Activated CD4-positive, CD25-positive, alpha-beta regulatory T cell treated with anti-CD3 and anti-CD28 coated beads, Interleukin-2, amount 50 U/mL, for 16 hours (primary cell): ENCODE measurements around the gene BABAM1.

Experiments
- DNase-seq: peaks from one replicate; pipeline ENCODE4 v3.0.0-alpha.2; 2020; ENCODE audit warnings: low read depth, low spot score

BABAM1 gene

DNA sequence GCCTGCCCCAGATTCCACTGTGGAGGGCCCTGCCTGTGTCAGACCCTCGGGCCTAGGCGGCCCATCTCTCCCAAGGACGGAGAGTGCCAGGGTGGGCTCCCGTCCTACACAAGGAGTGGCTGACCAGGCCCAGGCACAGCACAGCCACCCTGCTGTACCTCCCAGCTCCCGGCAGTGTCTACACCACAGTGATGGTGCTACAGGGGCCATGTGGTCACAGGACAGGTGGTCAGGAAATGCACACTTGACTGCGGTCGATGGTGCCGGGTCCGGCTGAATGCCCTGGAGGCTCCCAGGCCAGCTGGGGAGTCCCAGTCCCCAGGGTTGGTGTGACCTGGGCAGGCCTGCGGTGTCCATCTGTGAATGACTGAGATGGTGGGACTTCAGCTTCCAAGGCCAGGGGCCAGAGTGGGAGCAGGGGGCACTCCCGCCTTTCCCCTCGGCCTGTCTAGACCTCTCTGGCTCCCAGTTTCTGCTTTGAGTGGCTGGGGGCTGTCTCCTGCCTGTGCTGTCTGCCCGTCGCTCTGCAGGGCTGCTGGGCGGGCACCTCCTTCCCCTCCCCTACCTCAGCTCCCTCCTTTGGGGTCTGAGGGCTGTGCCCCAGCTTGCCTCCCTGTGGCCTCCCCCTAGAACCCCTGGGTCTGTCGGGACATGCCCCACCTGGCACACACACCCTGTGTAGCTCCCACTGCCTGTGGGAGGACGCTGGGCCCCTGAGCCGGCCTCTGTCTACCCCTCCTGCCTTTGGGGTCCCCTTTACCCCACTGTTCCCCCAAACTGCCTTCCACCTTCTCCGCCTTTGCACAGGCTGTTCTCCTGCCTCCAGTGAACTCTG is 54.6 kb downstream of the BABAM1 start:
- DNase-seq = no peak

DNA sequence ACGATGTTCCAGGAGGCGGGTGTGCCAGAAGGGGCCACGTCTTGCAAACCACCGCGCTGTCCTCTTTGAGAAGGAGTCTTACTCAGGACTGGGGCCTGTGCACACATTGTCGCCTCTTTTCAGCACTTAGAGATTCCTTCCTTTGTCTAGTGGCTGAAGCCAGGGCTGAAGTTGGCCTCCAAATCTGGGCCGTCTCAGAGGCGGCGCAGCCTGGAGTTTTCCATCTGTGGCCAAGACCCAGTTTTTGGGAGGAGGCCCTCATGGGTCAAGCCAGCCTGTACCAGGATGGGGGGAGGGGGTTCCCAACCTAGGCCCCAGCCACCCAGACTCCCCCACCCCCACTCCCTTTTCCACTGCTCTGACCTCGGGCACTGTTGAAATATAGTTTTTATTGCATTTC is 55.6 kb downstream of the BABAM1 start:
- no peak for DNase-seq

DNA sequence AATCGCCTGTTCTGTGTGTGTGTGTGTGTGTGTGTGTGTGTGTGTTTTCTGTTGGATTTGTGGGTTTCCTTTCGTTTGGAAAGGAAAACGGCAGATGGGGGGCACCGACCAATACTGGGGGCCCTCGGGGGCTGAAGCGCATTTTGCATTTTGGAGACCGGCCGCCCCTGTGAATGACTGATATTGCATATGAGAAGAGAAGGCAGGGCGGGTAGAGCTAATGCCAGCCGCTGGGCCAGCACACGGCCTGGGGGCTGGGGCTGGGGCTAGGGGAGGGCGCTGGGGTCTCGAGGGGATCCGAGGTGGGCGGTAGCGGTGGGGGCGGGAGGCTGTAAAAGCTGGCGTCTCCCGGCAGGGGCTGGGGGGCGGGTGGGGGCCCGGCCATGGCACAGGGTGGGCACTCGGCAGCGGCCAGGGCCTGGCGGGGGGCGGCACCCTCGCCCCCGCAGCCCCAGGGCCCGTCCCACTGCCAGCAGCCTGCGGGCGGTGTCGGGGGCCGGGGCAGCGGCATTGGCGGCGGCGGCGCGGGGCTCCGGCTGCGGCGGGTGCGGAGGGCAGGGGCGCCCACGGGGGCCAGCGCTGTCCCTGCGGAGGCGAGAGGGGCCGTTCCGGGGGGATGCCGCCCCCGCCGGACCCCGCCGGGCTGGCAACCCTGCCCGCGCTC is 56.2 kb downstream of the BABAM1 start:
- no peak for DNase-seq

DNA sequence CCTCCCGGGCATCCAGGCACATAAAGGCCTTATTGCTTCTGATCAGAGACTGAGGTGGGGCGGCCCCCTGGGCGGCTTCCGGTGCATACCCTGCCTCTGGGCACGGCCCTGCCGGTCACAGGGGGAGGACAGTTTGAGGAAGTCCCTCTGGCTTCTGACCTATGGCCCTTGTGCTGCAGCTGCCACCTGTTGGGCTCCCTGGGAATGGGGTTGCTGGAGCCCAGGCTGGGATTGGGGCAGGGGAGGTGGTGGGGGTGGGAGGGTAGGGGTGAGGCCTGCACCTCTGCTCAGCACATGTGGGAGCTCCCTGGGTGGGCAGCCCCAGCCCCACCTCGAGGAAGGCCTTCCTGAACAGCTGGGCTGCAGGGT is 56.7 kb downstream of the BABAM1 start:
- DNase-seq = no peak

DNA sequence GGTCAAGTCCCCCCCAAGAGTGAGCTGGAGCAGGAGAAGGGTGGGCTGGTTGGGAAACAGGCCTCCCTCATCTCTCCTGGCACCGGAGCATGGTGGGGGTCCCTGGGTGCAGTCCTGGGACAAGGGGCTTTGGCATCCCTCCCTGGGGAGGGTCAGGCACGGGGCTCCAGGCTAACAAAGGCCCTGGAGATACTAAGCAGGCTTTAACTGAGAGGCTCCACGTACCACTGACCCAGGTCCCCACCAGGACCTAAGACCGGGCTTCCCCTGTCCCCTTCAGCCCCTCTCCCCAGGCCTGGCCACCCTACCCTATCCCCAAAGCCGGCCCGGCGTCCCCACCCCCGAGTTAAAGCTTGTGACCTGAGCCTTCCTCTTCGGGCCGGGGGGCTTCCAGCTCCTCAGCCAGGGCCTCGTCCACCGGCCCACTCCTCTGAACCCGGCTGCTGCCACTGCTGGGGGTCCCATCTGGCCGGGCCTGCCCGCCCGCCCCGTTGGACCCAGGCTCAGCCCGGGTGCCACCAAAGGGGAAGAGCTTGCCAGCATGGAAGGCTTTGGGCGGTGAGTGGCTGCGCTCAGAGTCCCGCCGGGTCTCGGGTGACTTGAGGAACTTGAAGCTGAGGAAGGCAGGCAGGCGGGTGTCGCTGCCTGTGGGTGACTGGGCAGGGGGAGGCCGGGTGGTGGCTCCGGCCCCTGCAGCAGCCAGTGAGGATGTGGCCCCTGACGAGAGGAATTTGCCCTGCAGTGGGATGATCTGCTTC is 57.3 kb downstream of the BABAM1 start:
- DNase-seq = no peak

DNA sequence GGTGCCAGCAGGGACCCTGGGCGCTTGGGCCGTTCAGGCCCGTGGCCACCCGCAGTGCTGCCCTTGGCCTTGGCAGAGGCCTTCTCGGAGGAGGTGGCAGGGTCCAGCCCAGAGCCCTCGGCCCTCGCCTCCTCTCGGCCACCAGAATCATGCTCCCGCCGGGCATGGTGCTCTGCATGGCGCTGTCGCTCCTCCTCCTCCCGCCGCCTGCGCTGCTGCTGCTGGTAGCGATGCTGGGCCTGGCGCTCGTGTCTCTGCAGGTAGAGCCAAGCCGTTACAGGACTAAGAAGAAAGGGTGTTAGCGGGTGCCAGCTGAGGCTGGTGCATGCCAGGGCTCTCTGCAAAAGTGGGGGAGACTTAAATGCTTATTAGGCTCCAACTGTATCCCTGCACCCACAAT is 57.9 kb downstream of the BABAM1 start:
- DNase-seq = no peak

DNA sequence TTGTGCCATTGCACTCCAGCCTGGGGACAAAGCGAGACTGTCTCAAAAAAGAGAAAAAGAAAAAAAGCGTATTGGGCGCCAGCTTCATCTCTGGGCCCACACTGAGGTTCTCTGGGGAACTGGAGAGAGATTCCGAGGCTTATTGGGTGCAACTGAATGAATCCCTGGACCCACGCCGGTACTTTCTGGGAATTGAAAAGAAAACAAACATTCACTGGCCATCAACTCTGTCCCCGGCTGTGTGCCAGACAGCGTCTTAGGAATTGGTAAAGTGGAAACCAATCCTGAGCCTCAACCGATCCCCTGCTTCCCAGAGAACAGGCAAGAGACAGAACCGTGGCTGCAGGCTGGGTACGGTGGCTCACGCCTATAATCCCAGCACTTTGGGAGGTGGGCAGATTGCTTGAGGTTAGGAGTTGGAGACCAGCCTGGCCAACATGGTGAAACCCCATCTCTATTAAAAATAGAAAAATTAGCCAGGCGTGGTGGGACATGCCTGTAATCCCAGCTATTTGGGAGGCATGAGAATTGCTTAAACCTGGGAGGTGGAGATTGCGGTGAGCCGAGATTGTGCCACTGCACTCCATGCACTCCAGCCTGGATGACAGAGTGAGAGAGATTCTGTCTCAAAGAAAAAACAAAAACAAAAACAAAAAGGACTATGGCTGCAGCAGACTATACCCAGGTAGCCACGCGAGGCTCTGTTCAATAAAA is 58.8 kb downstream of the BABAM1 start:
- DNase-seq = no peak

DNA sequence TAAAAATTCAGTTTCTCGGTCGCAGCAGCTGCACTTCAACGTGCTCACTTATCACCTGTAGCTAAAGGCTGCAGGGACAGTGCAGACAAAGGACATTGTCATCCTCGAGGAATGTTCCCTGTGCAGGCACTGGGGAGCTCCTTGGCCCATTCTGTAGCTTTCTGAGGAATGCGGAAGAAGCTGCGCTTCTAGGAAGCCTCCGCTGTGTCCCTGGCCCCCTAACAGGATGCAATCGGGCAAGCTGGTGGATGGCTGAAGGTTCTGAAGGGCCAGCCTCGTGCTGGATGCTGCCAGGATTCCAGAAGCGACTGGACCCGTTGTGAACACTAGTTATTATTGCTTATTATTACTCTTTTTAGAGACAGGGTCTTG is 59.3 kb downstream of the BABAM1 start:
- DNase-seq = no peak

DNA sequence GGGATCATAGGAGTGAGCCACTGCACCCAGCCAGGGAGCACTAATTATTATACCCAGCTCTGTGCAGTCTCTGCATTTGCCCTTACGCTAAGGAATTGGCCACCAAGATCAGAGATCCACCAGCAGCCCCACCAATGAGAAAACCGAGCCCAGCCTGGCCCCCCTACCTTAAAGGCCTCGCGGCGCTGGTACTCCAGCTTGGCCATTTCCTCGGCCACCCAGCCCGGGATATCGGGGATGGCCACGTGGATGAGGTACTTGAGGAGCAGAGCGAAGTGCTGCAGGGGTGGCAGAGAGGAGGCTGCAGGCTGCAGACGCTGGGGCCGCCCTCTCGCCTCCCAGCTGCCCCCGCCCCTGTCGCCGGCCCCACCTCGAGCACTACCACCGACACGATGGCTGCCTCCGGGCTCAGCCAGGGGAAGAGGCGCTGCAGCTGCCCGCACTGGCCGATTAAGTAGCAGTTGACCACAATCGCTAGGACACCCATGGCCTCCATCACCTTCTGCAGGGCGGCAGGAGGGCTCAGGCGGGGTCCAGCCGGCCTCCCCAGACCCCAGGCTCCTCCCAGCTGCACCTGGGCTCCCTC is 59.9 kb downstream of the BABAM1 start:
- no peak for DNase-seq

DNA sequence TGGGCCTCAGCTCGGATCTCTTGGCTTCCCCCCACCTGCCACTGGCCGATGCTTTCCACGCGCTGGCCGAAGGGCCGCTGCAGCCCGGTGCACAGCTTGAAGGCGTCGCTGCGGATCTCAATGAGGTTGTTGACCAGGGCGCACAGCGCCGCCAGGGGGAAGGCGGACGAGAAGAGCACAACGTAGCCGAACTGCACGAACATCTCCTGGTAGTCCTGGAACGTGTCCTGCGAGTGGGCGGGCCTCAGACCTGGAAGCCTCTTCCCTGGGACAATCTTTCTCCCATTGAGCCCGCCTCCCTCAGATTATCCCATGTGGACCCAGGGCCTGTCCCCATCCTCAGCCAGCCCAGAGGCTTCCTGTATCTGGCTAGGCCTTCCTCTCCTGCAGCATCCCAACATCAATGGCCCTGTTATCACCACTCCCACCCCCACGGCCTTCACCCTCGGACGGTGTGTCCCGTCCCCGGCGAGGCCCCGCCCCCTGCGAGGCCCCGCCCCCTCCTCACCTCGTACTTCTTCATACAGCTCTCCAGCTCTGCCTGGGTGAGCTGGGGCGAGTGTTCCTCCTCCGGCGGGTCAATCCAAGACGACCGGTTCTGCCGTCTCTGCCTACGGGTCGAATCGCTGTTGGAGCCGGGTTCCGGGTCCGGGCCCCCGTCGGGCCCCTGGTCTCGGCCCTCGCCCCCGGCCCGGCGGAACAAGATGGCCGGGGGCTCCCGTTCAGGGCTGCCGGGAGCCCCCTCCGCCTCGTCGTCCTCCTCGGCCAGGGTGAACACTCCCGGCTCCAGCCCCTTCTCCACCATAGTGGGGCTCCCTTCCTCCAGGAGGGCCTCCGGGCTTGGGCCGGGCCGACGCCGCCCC is 60.6 kb downstream of the BABAM1 start:
- DNase-seq = no peak
